Gastrocnemius medialis (tissue), 4 donors: ENCODE measurements around the gene SORCS1.

Source experiments
- CTCF ChIP-seq, 5 experiments: fragments of 450-650 bp in 3 of 5; fragments of 200-600 bp in 2 of 5; sonication (generic) in 2 of 5; IDR thresholded peaks in 4 of 5; conservative IDR thresholded peaks in 1 of 5; 1 replicate in 4 of 5; 2 replicates in 1 of 5; pipeline ENCODE4 v1.5.1; 2016 to 2019; ENCODE audit warnings: antibody characterized with exemption in 5 of 5, mild to moderate bottlenecking in 3 of 5, moderate library complexity in 3 of 5
- POLR2A ChIP-seq, 2 donors: fragments of 450-650 bp; IDR thresholded peaks; one replicate each; pipeline ENCODE4 v1.6.1; 2017; ENCODE audit warnings: antibody characterized with exemption in 2 of 2, mild to moderate bottlenecking in 2 of 2, moderate library complexity in 2 of 2

GRCh38 chr10:106636766-106637491 lies 527.6 kb downstream of the SORCS1 start:
- TF ChIP-seq CTCF (IDR thresholded peaks at IDR 0.05 in 4 of 5, conservative IDR thresholded peaks at IDR 0.05 in 1 of 5) (no peak), POLR2A (IDR thresholded peaks at IDR 0.05) (no peak)
